ENCODE data around the gene PAPOLA.

PAPOLA gene

DNA sequence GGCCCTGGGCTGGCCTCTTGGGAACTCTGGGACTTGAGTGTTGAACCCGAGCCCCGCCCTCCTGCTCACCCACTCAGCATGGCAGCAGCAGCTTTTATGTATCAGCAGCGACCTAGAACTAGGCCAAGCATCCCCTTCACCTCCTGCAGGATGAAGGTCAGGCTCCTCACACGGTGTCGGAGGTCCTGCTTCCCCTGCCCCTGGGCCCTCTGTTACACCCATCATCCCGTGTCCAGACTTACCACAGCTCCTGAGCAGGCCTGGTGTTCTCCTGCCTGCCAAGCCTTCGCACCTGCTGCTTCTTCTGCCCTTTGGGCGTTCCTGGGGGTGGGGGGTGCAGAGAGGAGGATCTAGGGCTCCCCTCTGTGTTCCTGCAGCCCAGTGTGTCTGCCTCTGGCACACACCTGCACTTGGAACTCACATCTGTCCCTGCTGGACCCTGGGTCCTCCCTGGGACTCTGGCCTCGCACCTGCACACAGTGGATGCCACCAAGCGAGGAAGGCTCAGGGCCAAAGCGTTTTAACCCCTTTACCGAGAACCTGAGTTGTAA is 80.3 kb downstream of the PAPOLA start:
- Mint-ChIP-seq H3K27me3 (ENCODE audit: low read depth) (peaks cover 14% of the 10 kb centered on the region), H3K4me3 (no peak overlapping the region), H3K4me1 (ENCODE audit: low read depth) (peaks cover 2% of the 10 kb centered on the region), H3K36me3 (ENCODE audit: low read depth) (no peaks in the 10 kb centered on the region), H3K9me3 (no peaks in the 10 kb centered on the region), H3K27ac (no peak overlapping the region)

DNA sequence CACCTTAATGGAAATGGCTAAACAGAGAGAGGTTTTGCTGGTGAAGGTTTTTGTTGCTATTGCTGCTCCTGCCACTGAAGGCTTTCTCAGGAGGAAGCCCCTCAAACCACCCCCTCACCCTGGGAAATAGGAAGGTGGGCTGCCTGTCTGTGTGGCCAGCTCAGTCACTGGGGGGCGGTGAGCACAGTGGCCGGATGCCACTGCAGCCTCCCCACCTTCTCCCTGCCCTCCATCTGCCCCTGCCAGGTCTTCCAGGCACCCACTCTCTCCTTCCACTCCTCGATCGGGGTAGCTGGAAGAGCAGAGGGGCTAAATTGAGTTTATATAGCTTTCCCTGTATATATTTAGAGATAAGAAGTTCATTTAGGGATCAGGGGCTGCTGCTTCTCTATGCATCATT is 80.8 kb downstream of the PAPOLA start:
- Mint-ChIP-seq H3K9me3 (no peaks in the 10 kb centered on the region), H3K4me1 (ENCODE audit: low read depth) (peaks cover 2% of the 10 kb centered on the region), H3K27ac (no peak overlapping the region), H3K27me3 (ENCODE audit: low read depth) (peaks cover 17% of the 10 kb centered on the region), H3K4me3 (no peak overlapping the region), H3K36me3 (ENCODE audit: low read depth) (no peaks in the 10 kb centered on the region)

DNA sequence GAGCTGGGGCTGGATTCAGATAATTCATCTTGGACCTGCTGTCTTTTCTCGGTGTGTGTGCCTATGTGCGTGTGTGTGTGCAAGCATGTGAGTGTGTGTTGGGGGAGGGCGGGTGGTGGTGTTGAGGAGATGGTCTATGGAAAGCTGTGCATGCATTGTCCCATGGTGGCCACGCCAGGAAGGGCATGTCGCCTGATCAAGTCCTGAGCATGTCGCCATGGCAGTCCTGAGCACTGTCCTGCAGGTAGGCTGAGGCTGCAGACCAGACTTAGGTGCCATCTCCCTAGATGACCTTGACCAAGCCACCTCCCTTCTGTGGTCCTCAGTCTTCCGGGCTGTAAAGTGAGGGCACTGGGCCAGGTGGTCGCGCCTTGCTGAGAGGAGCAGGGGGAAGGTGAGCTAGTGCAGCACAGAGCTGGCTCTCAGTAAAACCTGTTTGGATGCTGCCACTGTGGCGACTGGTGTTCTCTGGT is 81.4 kb downstream of the PAPOLA start:
- H3K4me3 Mint-ChIP-seq: no peak overlapping the region
- H3K27me3 Mint-ChIP-seq (ENCODE audit: low read depth): peaks cover 19% of the 10 kb centered on the region
- H3K27ac Mint-ChIP-seq: no peak overlapping the region
- no peaks in the 10 kb centered on the region for H3K36me3 Mint-ChIP-seq (ENCODE audit: low read depth)
- peaks cover 2% of the 10 kb centered on the region for H3K4me1 Mint-ChIP-seq (ENCODE audit: low read depth)
- no peaks in the 10 kb centered on the region for H3K9me3 Mint-ChIP-seq

DNA sequence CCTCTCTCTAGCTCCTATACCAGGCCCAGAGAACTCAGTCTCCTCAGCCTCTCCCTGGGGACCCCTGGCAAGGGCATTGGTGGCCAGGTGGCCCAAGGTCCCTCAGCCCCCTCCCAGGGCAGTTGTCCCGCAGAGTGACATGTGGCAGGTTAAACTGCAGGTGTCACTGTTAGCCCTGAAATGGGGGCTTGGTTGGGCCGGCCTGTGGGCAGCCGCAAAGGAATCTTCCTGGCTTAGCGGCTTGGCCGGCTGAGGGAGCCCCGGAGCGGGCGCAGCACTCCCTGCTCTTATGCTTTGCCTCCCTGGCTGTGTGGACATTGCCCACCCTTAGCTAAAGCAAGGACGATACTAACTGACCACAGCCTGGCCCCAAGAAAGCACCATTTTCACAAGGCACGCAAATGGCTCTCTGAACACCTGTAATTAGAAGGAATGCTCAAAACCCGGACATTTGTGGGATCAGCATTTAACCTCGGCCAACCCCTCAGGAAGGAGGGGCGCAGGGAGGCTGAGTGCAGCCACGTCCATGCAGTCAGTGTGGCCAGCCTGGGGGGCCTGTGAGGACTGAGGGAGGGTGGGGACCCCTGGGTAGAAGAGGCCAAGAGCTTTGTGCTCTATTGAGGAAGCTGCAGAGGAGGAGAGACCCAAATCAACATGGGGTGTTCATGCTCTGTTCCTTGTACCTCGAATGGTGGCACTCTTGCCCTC is 82.2 kb downstream of the PAPOLA start:
- no peak overlapping the region for H3K27ac Mint-ChIP-seq
- H3K9me3 Mint-ChIP-seq: no peaks in the 10 kb centered on the region
- peaks cover 2% of the 10 kb centered on the region for H3K4me1 Mint-ChIP-seq (ENCODE audit: low read depth)
- H3K4me3 Mint-ChIP-seq: no peak overlapping the region
- peaks cover 19% of the 10 kb centered on the region for H3K27me3 Mint-ChIP-seq (ENCODE audit: low read depth)
- H3K36me3 Mint-ChIP-seq (ENCODE audit: low read depth): no peaks in the 10 kb centered on the region

GRCh38 chr14:96584907-96585671 is 82.9 kb downstream of the PAPOLA start:
- Mint-ChIP-seq H3K9me3 (no peaks in the 10 kb centered on the region), H3K4me3 (no peak overlapping the region), H3K4me1 (ENCODE audit: low read depth) (peaks cover 2% of the 10 kb centered on the region), H3K27me3 (ENCODE audit: low read depth) (peaks cover 25% of the 10 kb centered on the region), H3K27ac (no peak overlapping the region), H3K36me3 (ENCODE audit: low read depth) (no peaks in the 10 kb centered on the region)

GRCh38 chr14:96585672-96586013 is 83.5 kb downstream of the PAPOLA start:
- H3K36me3 Mint-ChIP-seq (ENCODE audit: low read depth): no peaks in the 10 kb centered on the region
- H3K4me3 Mint-ChIP-seq: no peak overlapping the region
- H3K4me1 Mint-ChIP-seq (ENCODE audit: low read depth): peaks cover under 1% of the 10 kb centered on the region
- no peaks in the 10 kb centered on the region for H3K9me3 Mint-ChIP-seq
- H3K27ac Mint-ChIP-seq: no peak overlapping the region
- peaks cover 30% of the 10 kb centered on the region for H3K27me3 Mint-ChIP-seq (ENCODE audit: low read depth)

DNA sequence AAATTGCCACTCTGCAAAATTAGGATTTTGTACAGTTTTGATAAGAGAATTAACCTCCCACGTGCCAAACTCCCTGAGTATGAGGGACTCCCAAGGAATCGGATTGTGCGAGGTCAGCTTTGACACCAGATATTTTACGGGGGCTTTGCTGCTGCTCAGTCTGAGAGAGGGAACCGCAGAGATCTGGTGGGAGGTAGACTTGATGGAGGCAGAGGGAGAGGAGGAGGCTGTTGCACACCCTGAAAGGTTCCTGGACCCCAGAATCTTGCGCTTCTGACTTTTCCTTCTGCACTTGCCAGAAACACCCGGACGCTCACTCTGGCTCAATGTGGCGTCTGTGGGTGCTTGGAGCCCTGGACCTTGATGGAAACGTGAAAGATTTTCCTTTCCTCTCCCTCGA is 83.9 kb downstream of the PAPOLA start:
- Mint-ChIP-seq H3K9me3 (no peaks in the 10 kb centered on the region), H3K27ac (no peak overlapping the region), H3K27me3 (ENCODE audit: low read depth) (peaks cover 31% of the 10 kb centered on the region), H3K36me3 (ENCODE audit: low read depth) (no peaks in the 10 kb centered on the region), H3K4me1 (ENCODE audit: low read depth) (no peaks in the 10 kb centered on the region), H3K4me3 (no peak overlapping the region)

DNA sequence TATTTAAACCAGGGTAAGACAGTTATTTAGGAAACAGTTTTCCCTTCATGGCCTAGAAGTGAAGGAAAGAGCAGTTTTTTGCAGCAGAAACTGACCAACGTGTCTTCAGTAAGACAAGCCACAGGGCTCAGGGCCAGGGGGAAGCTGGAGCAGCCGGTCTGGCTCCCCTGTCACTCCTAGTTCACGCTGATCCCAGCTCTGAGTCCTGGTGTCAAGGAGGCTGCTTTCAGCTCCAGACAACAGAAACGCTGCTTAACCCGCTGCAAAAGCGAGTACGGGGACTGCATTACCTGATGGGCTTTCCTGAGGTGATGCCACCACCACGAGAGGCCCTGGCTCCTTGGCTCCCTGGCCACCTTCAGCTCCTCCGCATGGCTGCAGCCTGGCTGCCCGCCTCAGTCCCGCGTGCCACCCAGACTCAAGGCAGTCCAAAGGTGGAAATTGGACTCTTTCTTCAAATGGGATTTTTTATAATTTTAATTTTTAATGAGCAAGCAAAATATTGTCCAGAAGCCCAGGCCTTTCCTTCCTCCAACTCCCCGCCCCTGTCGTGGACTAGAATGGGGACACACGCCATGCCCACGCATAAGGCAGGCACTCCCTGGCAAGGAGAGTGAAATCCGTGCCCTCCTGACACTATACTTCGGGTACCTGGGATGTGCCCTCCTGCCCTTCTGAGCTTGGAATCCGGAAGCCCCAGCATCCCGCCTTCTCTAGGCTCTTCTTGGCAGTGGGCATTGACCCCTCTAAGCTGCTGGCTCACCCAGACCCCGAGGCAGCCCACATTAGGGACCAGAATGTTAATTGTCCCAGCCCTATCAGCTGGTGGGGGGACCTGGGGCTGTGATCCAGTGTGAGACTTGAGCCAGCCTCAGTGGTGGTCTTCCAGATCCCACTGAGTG is 85.0 kb downstream of the PAPOLA start:
- peaks cover 35% of the 10 kb centered on the region for H3K27me3 Mint-ChIP-seq (ENCODE audit: low read depth)
- H3K9me3 Mint-ChIP-seq: no peaks in the 10 kb centered on the region
- no peak overlapping the region for H3K4me3 Mint-ChIP-seq
- H3K27ac Mint-ChIP-seq: no peak overlapping the region
- peaks cover 3% of the 10 kb centered on the region for H3K4me1 Mint-ChIP-seq (ENCODE audit: low read depth)
- H3K36me3 Mint-ChIP-seq (ENCODE audit: low read depth): no peaks in the 10 kb centered on the region

DNA sequence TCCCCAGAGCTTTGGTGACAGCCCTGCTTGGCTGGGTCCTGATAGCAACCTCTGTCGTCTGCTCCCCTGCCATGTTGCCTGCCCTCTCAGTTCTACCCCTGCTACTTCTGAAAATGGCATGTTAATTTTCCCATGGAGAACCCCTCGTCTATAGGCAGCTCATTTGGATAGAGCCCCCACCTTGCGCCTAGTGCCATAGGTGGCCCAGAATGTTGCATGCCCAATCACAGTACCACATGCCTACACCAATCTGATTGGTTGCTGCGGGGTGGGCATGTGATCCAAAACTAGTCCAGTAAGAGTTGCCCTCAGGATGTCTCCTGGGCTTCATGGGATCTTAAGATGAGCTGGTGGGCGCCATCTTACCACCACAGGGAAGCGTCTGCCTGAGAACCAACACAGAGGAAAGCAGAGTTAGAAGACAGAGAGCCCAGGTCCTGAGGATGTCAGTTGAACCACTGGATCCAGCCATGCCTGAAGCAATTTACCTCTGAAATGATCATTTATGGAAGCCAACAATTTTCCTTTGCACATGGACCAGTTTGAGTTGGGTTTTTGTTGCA is 85.7 kb downstream of the PAPOLA start:
- Mint-ChIP-seq H3K4me1 (ENCODE audit: low read depth) (peaks cover 6% of the 10 kb centered on the region), H3K27ac (no peak overlapping the region), H3K27me3 (ENCODE audit: low read depth) (peaks cover 36% of the 10 kb centered on the region), H3K9me3 (no peaks in the 10 kb centered on the region), H3K4me3 (no peak overlapping the region), H3K36me3 (ENCODE audit: low read depth) (no peaks in the 10 kb centered on the region)

GRCh38 chr14:96588410-96589257 is 86.5 kb downstream of the PAPOLA start:
- Mint-ChIP-seq H3K9me3 (no peaks in the 10 kb centered on the region), H3K4me1 (ENCODE audit: low read depth) (peaks cover 7% of the 10 kb centered on the region), H3K27ac (no peak overlapping the region), H3K27me3 (ENCODE audit: low read depth) (peaks cover 36% of the 10 kb centered on the region), H3K36me3 (ENCODE audit: low read depth) (no peaks in the 10 kb centered on the region), H3K4me3 (no peak overlapping the region)

- Mint-ChIP-seq H3K36me3 (ENCODE audit: low read depth) (no peaks in the 10 kb centered on the region), H3K4me3 (no peak overlapping the region), H3K27me3 (ENCODE audit: low read depth) (peaks cover 32% of the 10 kb centered on the region), H3K4me1 (ENCODE audit: low read depth) (peaks cover 7% of the 10 kb centered on the region), H3K27ac (no peak overlapping the region), H3K9me3 (no peaks in the 10 kb centered on the region)
Observed at GRCh38 chr14:96589577-96589976, 87.4 kb downstream of the PAPOLA start.

DNA sequence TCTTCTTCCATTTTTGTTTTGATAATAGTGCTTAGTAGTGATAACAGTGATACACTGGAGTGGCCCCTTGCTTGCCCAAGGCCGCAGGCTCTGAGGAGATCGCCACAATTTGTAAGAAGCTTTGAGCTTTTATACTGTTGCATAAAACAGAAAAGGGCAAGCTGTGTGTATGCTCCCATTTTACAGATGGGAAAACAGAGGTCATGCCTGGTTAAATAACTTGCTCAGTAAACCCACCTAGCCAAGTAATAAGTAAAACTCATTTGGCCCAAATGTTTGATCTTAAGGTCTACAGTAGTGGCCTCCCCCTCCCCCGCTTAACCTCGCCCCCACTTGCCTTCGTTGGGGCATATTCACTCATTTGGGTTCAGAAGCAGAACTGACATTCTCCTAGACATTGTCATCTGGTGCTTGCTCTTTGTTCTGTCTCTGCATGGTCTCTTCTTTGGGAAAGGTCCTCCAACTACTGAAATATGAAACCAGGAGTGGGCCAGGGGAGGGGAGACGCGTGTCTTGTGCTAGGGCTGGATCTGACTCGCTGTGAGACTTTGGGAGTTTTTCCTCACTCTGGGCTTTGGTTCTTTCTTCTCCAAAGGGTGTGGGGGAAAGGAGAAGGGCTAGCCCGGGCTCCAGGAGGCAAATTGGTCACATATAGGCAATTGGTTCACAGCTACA is 88.1 kb downstream of the PAPOLA start:
- H3K4me3 Mint-ChIP-seq: no peak overlapping the region
- no peaks in the 10 kb centered on the region for H3K9me3 Mint-ChIP-seq
- no peak overlapping the region for H3K27ac Mint-ChIP-seq
- peaks cover 29% of the 10 kb centered on the region for H3K27me3 Mint-ChIP-seq (ENCODE audit: low read depth)
- H3K36me3 Mint-ChIP-seq (ENCODE audit: low read depth): no peaks in the 10 kb centered on the region
- H3K4me1 Mint-ChIP-seq (ENCODE audit: low read depth): peaks cover 7% of the 10 kb centered on the region

All from T-helper 1 cell treated with Interleukin-12 subunit alpha and Interleukin-12 subunit beta and Interleukin-4 antibody, amounts not matched to agents 30 μg/mL and 1 μg/mL, for 36 hours (primary cell).